Activated gamma-delta T cell treated with anti-CD3 and anti-CD28 coated beads, Interleukin-2, amount 50 U/mL, for 16 hours (primary cell): ENCODE measurements around the gene UBE2U.

Experiments used
- DNase-seq: peaks from one replicate; pipeline ENCODE4 v3.0.0-alpha.2; 2020; ENCODE audit warnings: low read depth

UBE2U gene

GRCh38 chr1:64203420-64203819, at the start of gene UBE2U:
Gene UBE2U (plus strand): TSS chr1:64203623. CDS start chr1:64204051, 428 bp downstream.
- no peak for DNase-seq

GRCh38 chr1:64155278-64155677, 48.1 kb upstream of the UBE2U start:
- no peak for DNase-seq

GRCh38 chr1:64161357-64161941, 42.0 kb upstream of the UBE2U start:
- DNase-seq, result no peak

- no peak for DNase-seq
Observed at GRCh38 chr1:64162151-64162550, 41.3 kb upstream of the UBE2U start.

GRCh38 chr1:64162804-64163203, 40.6 kb upstream of the UBE2U start:
- no peak for DNase-seq

- no peak for DNase-seq
Observed at GRCh38 chr1:64163431-64163830, 40.0 kb upstream of the UBE2U start.

GRCh38 chr1:64163970-64164369, 39.5 kb upstream of the UBE2U start:
- no peak for DNase-seq

GRCh38 chr1:64166629-64167028, 36.8 kb upstream of the UBE2U start:
- no peak for DNase-seq

GRCh38 chr1:64167176-64167575, 36.2 kb upstream of the UBE2U start:
- no peak for DNase-seq

- no peak for DNase-seq
Observed at GRCh38 chr1:64171246-64171645, 32.2 kb upstream of the UBE2U start.

- DNase-seq, result no peak
Observed at GRCh38 chr1:64171797-64172281, 31.6 kb upstream of the UBE2U start.

GRCh38 chr1:64172458-64172983, 30.9 kb upstream of the UBE2U start:
- no peak for DNase-seq

- no peak for DNase-seq
Observed at GRCh38 chr1:64173336-64173940, 30.0 kb upstream of the UBE2U start.

GRCh38 chr1:64175639-64176038, 27.8 kb upstream of the UBE2U start:
- no peak for DNase-seq

GRCh38 chr1:64176659-64177058, 26.8 kb upstream of the UBE2U start:
- DNase-seq, result no peak

GRCh38 chr1:64179588-64179987, 23.8 kb upstream of the UBE2U start:
- DNase-seq, result no peak

GRCh38 chr1:64182207-64182606, 21.2 kb upstream of the UBE2U start:
- no peak for DNase-seq

GRCh38 chr1:64183395-64184002, 19.9 kb upstream of the UBE2U start:
- no peak for DNase-seq

GRCh38 chr1:64184003-64184440, 19.4 kb upstream of the UBE2U start:
- no peak for DNase-seq

- no peak for DNase-seq
Observed at GRCh38 chr1:64186138-64186897, 17.1 kb upstream of the UBE2U start.

GRCh38 chr1:64186898-64187280, 16.5 kb upstream of the UBE2U start:
- no peak for DNase-seq

- DNase-seq, result no peak
Observed at GRCh38 chr1:64187646-64188045, 15.8 kb upstream of the UBE2U start.

- no peak for DNase-seq
Observed at GRCh38 chr1:64192290-64192689, 11.1 kb upstream of the UBE2U start.
